Endothelial cell of umbilical vein (primary cell): ENCODE measurements around the gene ACYP2. TPM values are rescaled to one million over a fixed set of nuclear protein-coding genes. Genes with fewer than 3 reads are reported as not detected.

Source experiments
- BruUV-seq: library from RNA; stranded (reverse); fragments of 400-500 nt; replicated peaks from 2 replicates; lab custom pipeline; 2021; lab: Mats Ljungman, UMichigan
- CTCF ChIA-PET: fragments of 300-600, 350-600 bp; sonication (Branson Sonifier 250); formaldehyde crosslinking; loops from one replicate; lab custom pipeline; 2021; ENCODE audit warnings: antibody characterized with exemption, inconsistent platforms; lab: Charles Lee
- POLR2A ChIA-PET: fragments of 300-600, 350-600 bp; sonication (Branson Sonifier 250); formaldehyde crosslinking; loops from one replicate; lab custom pipeline; 2021; ENCODE audit warnings: antibody characterized with exemption, inconsistent platforms; lab: Charles Lee
- DNase-seq: peaks from one replicate; pipeline ENCODE4 v3.0.0-alpha.2; 2011; ENCODE audit warnings: low read depth, low spot score
- FAIRE-seq: peaks from 2 replicates; lab custom pipeline; 2011; peaks lifted over from hg19 to GRCh38; lab: Jason Lieb, UNC
- H2AFZ ChIP-seq: 2 replicates; pipeline ENCODE4 v1.6.0; 2012; ENCODE audit warnings: low read depth, low read length, control low read depth, inconsistent platforms
- H3K27ac ChIP-seq: 2 replicates; pipeline ENCODE4 v1.5.1; 2011; ENCODE audit warnings: low read depth, mild to moderate bottlenecking, control low read depth, low read length, moderate library complexity; ENCODE audit not compliant: insufficient read depth
- H3K27me3 ChIP-seq, 2 experiments: 2 replicates each; pipeline versions ENCODE4 v1.6.0 to v1.6.1; 2011; ENCODE audit warnings: low read length in 2 of 2, mixed read lengths in 1 of 2; ENCODE audit not compliant: control insufficient read depth in 2 of 2, insufficient read depth in 2 of 2
- H3K36me3 ChIP-seq, 2 experiments: 2 replicates in 1 of 2; 3 replicates in 1 of 2; pipeline ENCODE4 v1.5.1; 2011; ENCODE audit warnings: low read length in 2 of 2, mild to moderate bottlenecking in 1 of 2, moderate library complexity in 1 of 2; ENCODE audit not compliant: control insufficient read depth in 2 of 2, insufficient read depth in 2 of 2; ENCODE audit errors: extremely low read depth in 1 of 2
- H3K4me1 ChIP-seq: 3 replicates; pipeline ENCODE4 v1.5.1; 2011; ENCODE audit warnings: mild to moderate bottlenecking, low read length; ENCODE audit not compliant: control insufficient read depth, insufficient read depth; ENCODE audit errors: extremely low read depth
- H3K4me2 ChIP-seq: 2 replicates; pipeline ENCODE4 v1.6.1; 2011; ENCODE audit warnings: low read length, control low read depth, mixed read lengths; ENCODE audit not compliant: insufficient read depth
- H3K4me3 ChIP-seq, 3 experiments: fragments of 200-600 bp in 1 of 3; sonication (generic), shearing (Covaris generic) in 1 of 3; replicated peaks in 1 of 3; 2 replicates each; pipeline ENCODE4 v1.5.1; 2011 to 2016; ENCODE audit warnings: control low read depth in 3 of 3, low read length in 3 of 3, mild to moderate bottlenecking in 2 of 3, inconsistent platforms in 1 of 3, low read depth in 1 of 3, moderate library complexity in 1 of 3; ENCODE audit not compliant: insufficient read depth in 1 of 3
- H3K79me2 ChIP-seq: 2 replicates; pipeline ENCODE4 v1.6.0; 2012; ENCODE audit warnings: low read length, inconsistent platforms; ENCODE audit not compliant: control insufficient read depth, insufficient read depth
- H3K9ac ChIP-seq: replicated peaks from 2 replicates; pipeline ENCODE3; 2011; ENCODE audit warnings: low read length, control low read depth; ENCODE audit not compliant: insufficient read depth; ENCODE audit errors: extremely low read depth
- H3K9me1 ChIP-seq: replicated peaks from 3 replicates; pipeline ENCODE4 v1.6.0; 2011; ENCODE audit warnings: mild to moderate bottlenecking, low read length; ENCODE audit not compliant: control insufficient read depth, insufficient read depth; ENCODE audit errors: extremely low read depth
- H3K9me3 ChIP-seq: replicated peaks from 2 replicates; pipeline ENCODE4 v1.5.1; 2012; ENCODE audit warnings: low read length, inconsistent platforms; ENCODE audit not compliant: control insufficient read depth, insufficient read depth
- H4K20me1 ChIP-seq: replicated peaks from 2 replicates; pipeline ENCODE3; 2011; ENCODE audit warnings: mild to moderate bottlenecking, low read length; ENCODE audit not compliant: control insufficient read depth, insufficient read depth; ENCODE audit errors: extremely low read depth
- EZH2 ChIP-seq: IDR thresholded peaks from 2 replicates; pipeline ENCODE4 v1.6.1; 2012; ENCODE audit warnings: borderline replicate concordance, low read depth, mild to moderate bottlenecking, moderate library complexity, low read length, inconsistent platforms; ENCODE audit not compliant: severe bottlenecking
- FOS ChIP-seq: IDR thresholded peaks from 2 replicates; pipeline ENCODE4 v1.6.1; 2011; ENCODE audit warnings: mild to moderate bottlenecking, low read length, moderate library complexity, borderline replicate concordance; ENCODE audit not compliant: insufficient read depth
- GATA2 ChIP-seq: IDR thresholded peaks from 2 replicates; pipeline ENCODE4 v1.7.0; 2011; ENCODE audit warnings: low read depth, mild to moderate bottlenecking, moderate library complexity, mixed read lengths, low read length; ENCODE audit not compliant: insufficient read length, insufficient read depth
- JUN ChIP-seq: IDR thresholded peaks from 2 replicates; pipeline ENCODE4 v1.6.1; 2011; ENCODE audit warnings: borderline replicate concordance, low read depth; ENCODE audit not compliant: insufficient read length, insufficient read depth
- MYC ChIP-seq: IDR thresholded peaks from one replicate; pipeline ENCODE4 v1.6.1; 2011; ENCODE audit warnings: mild to moderate bottlenecking, low read depth, low read length
- POLR2A ChIP-seq: IDR thresholded peaks from 2 replicates; pipeline ENCODE4 v1.6.1; 2012; ENCODE audit warnings: low read depth, mild to moderate bottlenecking, control low read depth, low read length
- POLR2AphosphoS5 ChIP-seq: IDR thresholded peaks from 2 replicates; pipeline ENCODE4 v1.6.1; 2012; ENCODE audit warnings: low read depth, mild to moderate bottlenecking, control low read depth, low read length, moderate library complexity; ENCODE audit not compliant: insufficient read depth
- dilution Hi-C: fragments of 300-500 bp; cut with MboI; formaldehyde crosslinking; loops from one replicate; pipeline ENCODE4 v1.15.0; 2019; ENCODE audit warnings: low sequenced_read_pairs; ENCODE audit not compliant: extremely low pct_ligation_motif_present
- intact Hi-C: fragments of 100-400 bp; cut with micrococcal nuclease; formaldehyde crosslinking; loops from one replicate; pipeline ENCODE4 v1.10.0; 2022
- polyA plus RNA-seq, 4 experiments: library from polyadenylated mRNA; depleted of rRNA in 3 of 4; stranded (reverse) in 3 of 4; unstranded in 1 of 4; fragments of >200 nt; gene quantifications; 2 replicates each; pipeline versions ENCODE4 v1.2.1 to v1.2.3, GENCODE V29; 2011 to 2012; ENCODE audit warnings: missing spikeins in 1 of 4
- total RNA-seq: library from RNA; stranded (reverse); gene quantifications from 2 replicates; pipeline ENCODE4 v1.2.3, GENCODE V29; 2021
- TF ChIP-seq, protein P1 (sequence below), 2 donors: IDR thresholded peaks; 1 replicate in 1 of 2; 2 replicates in 1 of 2; pipeline ENCODE4 v1.5.1; 2011; ENCODE audit warnings: low read length in 2 of 2, mild to moderate bottlenecking in 2 of 2, moderate library complexity in 2 of 2, control low read depth in 1 of 2, inconsistent platforms in 1 of 2, low read depth in 1 of 2; ENCODE audit not compliant: insufficient read depth in 1 of 2; ENCODE audit errors: extremely low read depth in 1 of 2
- TF ChIP-seq, protein P2 (sequence below): IDR thresholded peaks from 2 replicates; pipeline ENCODE4 v1.6.1; 2011; ENCODE audit not compliant: insufficient read depth, insufficient read length

ACYP2 gene
- total and polyA plus RNA-seq, 2 donors (not counting 3 experiments of a cell fraction or from before 2014, with no cell fraction given), result 3.9 to 7.9 TPM

DNA sequence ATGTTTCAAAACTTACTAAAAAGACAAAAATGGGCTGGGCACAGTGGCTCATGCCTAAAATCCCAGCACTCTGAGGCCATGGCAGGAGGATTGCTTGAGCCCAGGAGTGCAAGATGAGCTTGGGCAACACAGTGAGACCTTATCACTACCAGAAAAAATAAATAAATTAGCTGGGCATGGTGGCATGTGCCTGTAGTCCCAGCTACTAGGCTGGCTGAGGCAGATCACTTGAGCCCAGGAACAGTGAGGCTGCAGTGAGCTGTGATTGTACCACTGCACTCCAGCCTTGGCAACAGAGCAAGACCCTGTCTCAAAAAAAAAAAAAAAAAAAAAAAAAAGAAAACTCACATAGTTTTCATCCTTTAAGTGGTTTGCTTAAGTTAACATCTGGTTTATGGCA is 134.2 kb downstream of the ACYP2 start:
- Histone ChIP-seq H3K4me2 (no peak overlapping the region), H3K9ac (no peak overlapping the region), H3K9me3 (no peaks in the 10 kb centered on the region), H3K79me2 (no peaks in the 10 kb centered on the region), H3K27ac (no peak overlapping the region), H3K27me3 (peaks cover 0 to 7% of the 10 kb centered on the region in 2 experiments), H3K36me3 (no peaks in the 10 kb centered on the region), H3K4me3 (no peak overlapping the region), H3K9me1 (no peaks in the 10 kb centered on the region), H3K4me1 (no peaks in the 10 kb centered on the region), H4K20me1 (no peaks in the 10 kb centered on the region), H2AFZ (no peak overlapping the region)
- CTCF ChIA-PET, result interaction anchor here (0.8 to 1.6 kb wide), 2 partner anchors 20 to 44 kb away, joined by 3 to 4 read pairs; no protein-coding TSS in a partner anchor
- no TSS peak for BruUV-seq
- FAIRE-seq, result no peak
- no peak for TF ChIP-seq EZH2
- no peak for TF ChIP-seq GATA2
- TF ChIP-seq, protein P1, sequence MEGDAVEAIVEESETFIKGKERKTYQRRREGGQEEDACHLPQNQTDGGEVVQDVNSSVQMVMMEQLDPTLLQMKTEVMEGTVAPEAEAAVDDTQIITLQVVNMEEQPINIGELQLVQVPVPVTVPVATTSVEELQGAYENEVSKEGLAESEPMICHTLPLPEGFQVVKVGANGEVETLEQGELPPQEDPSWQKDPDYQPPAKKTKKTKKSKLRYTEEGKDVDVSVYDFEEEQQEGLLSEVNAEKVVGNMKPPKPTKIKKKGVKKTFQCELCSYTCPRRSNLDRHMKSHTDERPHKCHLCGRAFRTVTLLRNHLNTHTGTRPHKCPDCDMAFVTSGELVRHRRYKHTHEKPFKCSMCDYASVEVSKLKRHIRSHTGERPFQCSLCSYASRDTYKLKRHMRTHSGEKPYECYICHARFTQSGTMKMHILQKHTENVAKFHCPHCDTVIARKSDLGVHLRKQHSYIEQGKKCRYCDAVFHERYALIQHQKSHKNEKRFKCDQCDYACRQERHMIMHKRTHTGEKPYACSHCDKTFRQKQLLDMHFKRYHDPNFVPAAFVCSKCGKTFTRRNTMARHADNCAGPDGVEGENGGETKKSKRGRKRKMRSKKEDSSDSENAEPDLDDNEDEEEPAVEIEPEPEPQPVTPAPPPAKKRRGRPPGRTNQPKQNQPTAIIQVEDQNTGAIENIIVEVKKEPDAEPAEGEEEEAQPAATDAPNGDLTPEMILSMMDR (IDR thresholded peaks at IDR 0.05; ENCODE audit: extremely low read depth in 1 of 2, insufficient read depth in 1 of 2, low read depth in 1 of 2, low read length in 2 of 2), result no peak
- no peak for TF ChIP-seq MYC
- no peak for TF ChIP-seq JUN
- TF ChIP-seq, protein P2, sequence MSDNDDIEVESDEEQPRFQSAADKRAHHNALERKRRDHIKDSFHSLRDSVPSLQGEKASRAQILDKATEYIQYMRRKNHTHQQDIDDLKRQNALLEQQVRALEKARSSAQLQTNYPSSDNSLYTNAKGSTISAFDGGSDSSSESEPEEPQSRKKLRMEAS, result no peak
- TF ChIP-seq FOS, result no peak
- TF ChIP-seq POLR2AphosphoS5, result no peak
- no peak for TF ChIP-seq POLR2A
- intact Hi-C loops (no loop called here), dilution Hi-C loops (no loop called here)
- POLR2A ChIA-PET, result interaction anchor here (0.7 kb wide), 1 partner anchor 13 kb away, joined by 7 read pairs; no protein-coding TSS in a partner anchor
- DNase-seq, result no peak
